ENCODE results near the gene FRG1.
"Not testable (repeated sequence)": the region's sequence is repeated elsewhere in the genome, so short reads cannot be mapped to it uniquely, and the experiment has no call there.

Gene FRG1

DNA sequence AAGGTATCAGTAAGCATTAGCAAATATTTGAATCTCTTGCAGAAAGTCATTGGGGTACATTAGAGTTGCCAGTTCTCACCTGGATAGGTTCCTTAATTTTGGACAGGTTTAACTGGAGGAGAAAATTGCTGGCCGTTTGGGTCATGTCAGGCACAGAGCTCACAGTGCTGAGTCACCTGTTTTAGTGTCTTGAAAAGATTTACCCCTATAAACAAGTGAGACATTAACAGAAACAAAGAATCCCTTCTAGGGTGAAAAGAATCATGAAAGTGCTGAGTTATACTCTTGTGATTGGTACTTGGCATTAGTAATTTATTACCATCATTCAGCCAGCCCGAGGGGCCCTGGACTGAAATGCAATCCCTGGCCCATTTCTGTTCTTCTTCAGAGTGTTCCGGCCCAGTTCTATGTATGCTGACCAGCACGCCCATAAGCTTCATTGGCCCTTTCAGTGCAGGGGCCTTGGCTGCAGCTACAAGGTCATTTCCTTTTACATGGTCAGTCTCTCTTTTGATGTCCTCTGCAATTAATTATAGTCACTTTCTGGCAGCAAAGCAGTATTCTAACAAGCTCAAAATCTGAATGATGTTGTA, 45.1 kb downstream of the FRG1 start:
- DNase-seq (ENCODE audit: low read depth) = not testable (repeated sequence)

GRCh38 chr4:189988877-189989431, 48.3 kb downstream of the FRG1 start:
- no peak for DNase-seq (ENCODE audit: low read depth)

GRCh38 chr4:189989941-189990340, 49.3 kb downstream of the FRG1 start:
- not testable (repeated sequence) for DNase-seq (ENCODE audit: low read depth)

Data from stromal cell of bone marrow (primary cell).